GM12878 (cell line): ENCODE measurements around the gene CCDC201. TPM values are rescaled to one million over a fixed set of nuclear protein-coding genes. Genes with fewer than 3 reads are reported as not detected.

Experiments used
- ATAC-seq: fragments of 200-7000 bp; cut with Tn5 transposase; 3 replicates; pipeline ENCODE4 v1.9.1; 2020; ENCODE audit warnings: mild to moderate bottlenecking, moderate library complexity
- BruUV-seq: library from RNA; stranded (reverse); fragments of 400-500 nt; replicated peaks from 2 replicates; lab custom pipeline; 2021; lab: Mats Ljungman, UMichigan
- CTCF ChIA-PET: fragments of 300-600 bp; sonication (Branson Sonifier 250); formaldehyde crosslinking; extraction: SDS; loops from one replicate; lab custom pipeline; 2021; ENCODE audit warnings: inconsistent platforms; lab: Yijun Ruan, JAX
- POLR2A ChIA-PET: fragments of 350-600 bp; formaldehyde crosslinking; extraction: SDS; loops from one replicate; lab custom pipeline; 2021; ENCODE audit warnings: inconsistent platforms; lab: Charles Lee
- RAD21 ChIA-PET: fragments of 300-600 bp; sonication (Branson Sonifier 250); formaldehyde crosslinking; loops from one replicate; lab custom pipeline; 2023; ENCODE audit warnings: antibody characterized with exemption; ENCODE audit not compliant: unreplicated experiment; lab: Charles Lee
- SMC1A ChIA-PET: fragments of 300-600 bp; sonication (Branson Sonifier 250); formaldehyde crosslinking; loops from one replicate; lab custom pipeline; 2023; ENCODE audit not compliant: unreplicated experiment, uncharacterized antibody; lab: Charles Lee
- DNase-seq: peaks from one replicate; pipeline ENCODE4 v3.0.0-alpha.2; 2011; ENCODE audit warnings: low read depth, low spot score
- FAIRE-seq: peaks from 3 replicates; lab custom pipeline; 2011; peaks lifted over from hg19 to GRCh38; lab: Jason Lieb, UNC
- H2AFZ ChIP-seq: 2 replicates; pipeline ENCODE4 v1.6.0; 2011; ENCODE audit warnings: low read depth, low read length, control low read depth; ENCODE audit not compliant: control insufficient read depth
- H3K27ac ChIP-seq: 2 replicates; pipeline ENCODE4 v1.5.1; 2011; ENCODE audit warnings: control low read depth; ENCODE audit not compliant: control insufficient read depth, insufficient read depth
- H3K27me3 ChIP-seq, 2 experiments: replicated peaks in 1 of 2; 2 replicates each; pipeline versions ENCODE4 v1.6.0 to v1.6.1; 2011; ENCODE audit warnings: low read length in 1 of 2; ENCODE audit not compliant: control insufficient read depth in 2 of 2, insufficient read depth in 2 of 2
- H3K36me3 ChIP-seq, 2 experiments: 2 replicates each; pipeline ENCODE4 v1.5.1; 2011; ENCODE audit warnings: low read length in 1 of 2; ENCODE audit not compliant: control insufficient read depth in 2 of 2, insufficient read depth in 2 of 2
- H3K4me1 ChIP-seq: 2 replicates; pipeline ENCODE4 v1.6.1; 2011; ENCODE audit warnings: mild to moderate bottlenecking, low read length, moderate library complexity, mixed read lengths; ENCODE audit not compliant: control insufficient read depth, insufficient read depth
- H3K4me2 ChIP-seq: 2 replicates; pipeline ENCODE4 v1.6.0; 2011; ENCODE audit warnings: control low read depth; ENCODE audit not compliant: control insufficient read depth, insufficient read depth
- H3K4me3 ChIP-seq: fragments of 200-600 bp; sonication (generic); 2 replicates; pipeline ENCODE4 v1.5.1; 2016
- H3K79me2 ChIP-seq: 2 replicates; pipeline ENCODE4 v1.6.0; 2011; ENCODE audit warnings: low read length; ENCODE audit not compliant: control insufficient read depth, insufficient read depth
- H3K9ac ChIP-seq: 2 replicates; pipeline ENCODE4 v1.8.0; 2011; ENCODE audit warnings: low read length, control low read depth, mixed read lengths; ENCODE audit not compliant: control insufficient read depth, insufficient read depth
- H3K9me3 ChIP-seq: replicated peaks from 3 replicates; pipeline ENCODE4 v1.5.1; 2011; ENCODE audit warnings: mild to moderate bottlenecking, low read length; ENCODE audit not compliant: control insufficient read depth, insufficient read depth
- H4K20me1 ChIP-seq: 2 replicates; pipeline ENCODE4 v1.6.0; 2011; ENCODE audit not compliant: control insufficient read depth, insufficient read depth
- CREM ChIP-seq: IDR thresholded peaks from 2 replicates; pipeline ENCODE4 v1.6.1; 2014; ENCODE audit warnings: antibody characterized with exemption, low read depth
- MEF2B ChIP-seq: fragments of 450-650 bp; IDR thresholded peaks from 2 replicates; pipeline ENCODE4 v1.6.1; 2018; ENCODE audit warnings: mild to moderate bottlenecking, moderate library complexity; ENCODE audit not compliant: partially characterized antibody, poor library complexity, severe bottlenecking
- NFXL1 ChIP-seq: fragments of 450-650 bp; IDR thresholded peaks from 2 replicates; pipeline ENCODE4 v1.6.1; 2017; ENCODE audit warnings: antibody characterized with exemption, mild to moderate bottlenecking, borderline replicate concordance
- NFYB ChIP-seq: IDR thresholded peaks from 2 replicates; pipeline ENCODE4 v1.6.1; 2011; ENCODE audit warnings: low read depth, mild to moderate bottlenecking, low read length, improper control_type of control experiment, moderate library complexity; ENCODE audit not compliant: insufficient read depth
- NR2C2 ChIP-seq: IDR thresholded peaks from 2 replicates; pipeline ENCODE4 v1.6.1; 2011; ENCODE audit warnings: borderline replicate concordance, low read depth; ENCODE audit not compliant: control insufficient read depth, insufficient read length
- NR2F1 ChIP-seq: fragments of 450-650 bp; conservative IDR thresholded peaks from 2 replicates; pipeline ENCODE4 v1.6.1; 2017; ENCODE audit warnings: mild to moderate bottlenecking
- PAX8 ChIP-seq: fragments of 450-650 bp; IDR thresholded peaks from 2 replicates; pipeline ENCODE4 v1.6.1; 2017; ENCODE audit warnings: mild to moderate bottlenecking, moderate library complexity
- SMAD5 ChIP-seq: IDR thresholded peaks from 2 replicates; pipeline ENCODE4 v1.6.1; 2016; ENCODE audit warnings: antibody characterized with exemption, low read depth
- SREBF1 ChIP-seq: IDR thresholded peaks from 2 replicates; pipeline ENCODE4 v1.6.1; 2012; ENCODE audit warnings: mild to moderate bottlenecking, low read length
- TCF7 ChIP-seq: IDR thresholded peaks from 2 replicates; pipeline ENCODE4 v1.6.1; 2014; ENCODE audit warnings: antibody characterized with exemption, borderline replicate concordance
- WRNIP1 ChIP-seq: IDR thresholded peaks from 2 replicates; pipeline ENCODE4 v1.6.1; 2011; ENCODE audit warnings: low read depth, low read length, improper control_type of control experiment, borderline replicate concordance
- WGBS: methylation state at CpG from one replicate; pipeline ENCODE4 v1.1.6; 2016; ENCODE audit warnings: low lambda C conversion rate; ENCODE audit not compliant: insufficient replicate concordance, insufficient coverage; ENCODE audit errors: missing lambda C conversion rate; 5-methylcytosine and 5-hydroxymethylcytosine counted together
- in situ Hi-C: fragments of 300-500 bp; cut with MboI; formaldehyde crosslinking; loops from 9 replicates; pipeline ENCODE4 v1.14.3; 2018; ENCODE audit warnings: mixed read lengths
- intact Hi-C: fragments of 100-400 bp; cut with micrococcal nuclease; formaldehyde crosslinking; loops from one replicate; pipeline ENCODE4 v1.14.2; 2022; ENCODE audit not compliant: unreplicated experiment
- polyA plus RNA-seq, 11 experiments: library from polyadenylated mRNA; depleted of rRNA in 4 of 11; unstranded in 6 of 11; stranded (reverse) in 5 of 11; fragments of >200 nt; fragmentation: Nextera tagmentation in 4 of 11; fragmentation: Illumina TruSeq in 1 of 11; extraction: Ambion mirVana in 4 of 11; extraction: Trizol in 1 of 11; gene quantifications; 1 replicate in 1 of 11; 2 replicates in 10 of 11; pipeline versions ENCODE4 v1.2.1 to v1.2.3, GENCODE V29; 2011 to 2016; ENCODE audit warnings: inconsistent platforms in 2 of 11, missing spikeins in 2 of 11, low read depth in 1 of 11
- total RNA-seq, 4 experiments: library from RNA; depleted of rRNA in 3 of 4; stranded (reverse); fragments of >200 nt in 3 of 4; fragmentation: Illumina TruSeq in 1 of 4; extraction: Trizol in 1 of 4; gene quantifications; 2 replicates each; pipeline versions ENCODE4 v1.2.1 to v1.2.3, GENCODE V29; 2013 to 2021
- TF ChIP-seq, protein P1 (sequence below): fragments of 450-650 bp; IDR thresholded peaks from 2 replicates; pipeline ENCODE4 v1.6.1; 2017; ENCODE audit warnings: mild to moderate bottlenecking, low read depth, inconsistent platforms; ENCODE audit not compliant: poor library complexity, severe bottlenecking
- TF ChIP-seq, protein P2 (sequence below): fragments of 150-350 bp; IDR thresholded peaks from 2 replicates; pipeline ENCODE4 v1.6.1; 2016; ENCODE audit warnings: low read depth, low read length

Gene CCDC201
- total and polyA plus RNA-seq, 10 of the 15 experiments (the other 5 are each of a cell fraction or from before 2014, with no cell fraction given) = 0.10 TPM; not detected in 9

GRCh38 chr7:45873035-45873354 is at the start of gene CCDC201 (continued):
- TF ChIP-seq NR2F1 (no peak), SREBF1 (no peak), NFXL1 (no peak), MEF2B (no peak), SMAD5 (no peak)
- TF ChIP-seq, protein P1, sequence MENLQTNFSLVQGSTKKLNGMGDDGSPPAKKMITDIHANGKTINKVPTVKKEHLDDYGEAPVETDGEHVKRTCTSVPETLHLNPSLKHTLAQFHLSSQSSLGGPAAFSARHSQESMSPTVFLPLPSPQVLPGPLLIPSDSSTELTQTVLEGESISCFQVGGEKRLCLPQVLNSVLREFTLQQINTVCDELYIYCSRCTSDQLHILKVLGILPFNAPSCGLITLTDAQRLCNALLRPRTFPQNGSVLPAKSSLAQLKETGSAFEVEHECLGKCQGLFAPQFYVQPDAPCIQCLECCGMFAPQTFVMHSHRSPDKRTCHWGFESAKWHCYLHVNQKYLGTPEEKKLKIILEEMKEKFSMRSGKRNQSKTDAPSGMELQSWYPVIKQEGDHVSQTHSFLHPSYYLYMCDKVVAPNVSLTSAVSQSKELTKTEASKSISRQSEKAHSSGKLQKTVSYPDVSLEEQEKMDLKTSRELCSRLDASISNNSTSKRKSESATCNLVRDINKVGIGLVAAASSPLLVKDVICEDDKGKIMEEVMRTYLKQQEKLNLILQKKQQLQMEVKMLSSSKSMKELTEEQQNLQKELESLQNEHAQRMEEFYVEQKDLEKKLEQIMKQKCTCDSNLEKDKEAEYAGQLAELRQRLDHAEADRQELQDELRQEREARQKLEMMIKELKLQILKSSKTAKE = no peak

GRCh38 chr7:45921699-45922519 is 49.0 kb upstream of the CCDC201 start:
- no peaks in the 10 kb centered on the region for H3K79me2 ChIP-seq
- no peak overlapping the region for H3K4me2 ChIP-seq
- in situ Hi-C loops = no loop called here
- WGBS = 32% methylated on average over 36 of the region's 36 CpGs
- no peak for DNase-seq
- SMC1A ChIA-PET = interaction anchor here (0.8 to 6.4 kb wide), 57 partner anchors 9 to 1260 kb away, joined by 3 to 130 read pairs (median 4); no protein-coding TSS in a partner anchor
- H3K27me3 ChIP-seq = peaks cover 2 to 3% of the 10 kb centered on the region in 2 experiments; a peak in 3 of 4 replicates
- H4K20me1 ChIP-seq = peaks cover 2% of the 10 kb centered on the region; the same call in 1 of the 2 replicates
- H3K9me3 ChIP-seq = no peaks in the 10 kb centered on the region
- no peak overlapping the region for H3K9ac ChIP-seq
- no peak overlapping the region for H2AFZ ChIP-seq
- no peaks in the 10 kb centered on the region for H3K4me1 ChIP-seq
- RAD21 ChIA-PET = interaction anchor here (0.6 to 4.0 kb wide), 52 partner anchors 14 to 1332 kb away, joined by 3 to 97 read pairs (median 5); no protein-coding TSS in a partner anchor
- FAIRE-seq = no peak
- no TSS peak for BruUV-seq
- CTCF ChIA-PET = interaction anchor here (0.7 to 9.6 kb wide), 74 partner anchors 8 to 1897 kb away, joined by 3 to 127 read pairs (median 4); no protein-coding TSS in a partner anchor
- peak; percentile 42 for ATAC-seq
- H3K27ac ChIP-seq = no peak overlapping the region
- POLR2A ChIA-PET = interaction anchor here (0.7 kb wide), 1 partner anchor 211 kb away, joined by 3 read pairs; no protein-coding TSS in a partner anchor
- intact Hi-C loops = loop anchor here (5.0 to 10.0 kb wide), 4 partner anchors 135 to 743 kb away; no protein-coding TSS in a partner anchor
- H3K36me3 ChIP-seq = no peaks in the 10 kb centered on the region
- H3K4me3 ChIP-seq = no peak overlapping the region
- TF ChIP-seq, protein P2, sequence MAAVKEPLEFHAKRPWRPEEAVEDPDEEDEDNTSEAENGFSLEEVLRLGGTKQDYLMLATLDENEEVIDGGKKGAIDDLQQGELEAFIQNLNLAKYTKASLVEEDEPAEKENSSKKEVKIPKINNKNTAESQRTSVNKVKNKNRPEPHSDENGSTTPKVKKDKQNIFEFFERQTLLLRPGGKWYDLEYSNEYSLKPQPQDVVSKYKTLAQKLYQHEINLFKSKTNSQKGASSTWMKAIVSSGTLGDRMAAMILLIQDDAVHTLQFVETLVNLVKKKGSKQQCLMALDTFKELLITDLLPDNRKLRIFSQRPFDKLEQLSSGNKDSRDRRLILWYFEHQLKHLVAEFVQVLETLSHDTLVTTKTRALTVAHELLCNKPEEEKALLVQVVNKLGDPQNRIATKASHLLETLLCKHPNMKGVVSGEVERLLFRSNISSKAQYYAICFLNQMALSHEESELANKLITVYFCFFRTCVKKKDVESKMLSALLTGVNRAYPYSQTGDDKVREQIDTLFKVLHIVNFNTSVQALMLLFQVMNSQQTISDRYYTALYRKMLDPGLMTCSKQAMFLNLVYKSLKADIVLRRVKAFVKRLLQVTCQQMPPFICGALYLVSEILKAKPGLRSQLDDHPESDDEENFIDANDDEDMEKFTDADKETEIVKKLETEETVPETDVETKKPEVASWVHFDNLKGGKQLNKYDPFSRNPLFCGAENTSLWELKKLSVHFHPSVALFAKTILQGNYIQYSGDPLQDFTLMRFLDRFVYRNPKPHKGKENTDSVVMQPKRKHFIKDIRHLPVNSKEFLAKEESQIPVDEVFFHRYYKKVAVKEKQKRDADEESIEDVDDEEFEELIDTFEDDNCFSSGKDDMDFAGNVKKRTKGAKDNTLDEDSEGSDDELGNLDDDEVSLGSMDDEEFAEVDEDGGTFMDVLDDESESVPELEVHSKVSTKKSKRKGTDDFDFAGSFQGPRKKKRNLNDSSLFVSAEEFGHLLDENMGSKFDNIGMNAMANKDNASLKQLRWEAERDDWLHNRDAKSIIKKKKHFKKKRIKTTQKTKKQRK = no peak
- TF ChIP-seq PAX8 = no peak
- no peak for TF ChIP-seq NR2C2
- no peak for TF ChIP-seq NFYB
- no peak for TF ChIP-seq TCF7
- no peak for TF ChIP-seq CREM
- no peak for TF ChIP-seq WRNIP1
